T1000 (cell line): Measurements from ENCODE around the gene BAZ1A.

Experiments used
- DNase-seq: peaks from one replicate; lab custom pipeline; 2025; ENCODE audit warnings: mixed read lengths; lab: John Stamatoyannopoulos, UW

BAZ1A gene, protein sequence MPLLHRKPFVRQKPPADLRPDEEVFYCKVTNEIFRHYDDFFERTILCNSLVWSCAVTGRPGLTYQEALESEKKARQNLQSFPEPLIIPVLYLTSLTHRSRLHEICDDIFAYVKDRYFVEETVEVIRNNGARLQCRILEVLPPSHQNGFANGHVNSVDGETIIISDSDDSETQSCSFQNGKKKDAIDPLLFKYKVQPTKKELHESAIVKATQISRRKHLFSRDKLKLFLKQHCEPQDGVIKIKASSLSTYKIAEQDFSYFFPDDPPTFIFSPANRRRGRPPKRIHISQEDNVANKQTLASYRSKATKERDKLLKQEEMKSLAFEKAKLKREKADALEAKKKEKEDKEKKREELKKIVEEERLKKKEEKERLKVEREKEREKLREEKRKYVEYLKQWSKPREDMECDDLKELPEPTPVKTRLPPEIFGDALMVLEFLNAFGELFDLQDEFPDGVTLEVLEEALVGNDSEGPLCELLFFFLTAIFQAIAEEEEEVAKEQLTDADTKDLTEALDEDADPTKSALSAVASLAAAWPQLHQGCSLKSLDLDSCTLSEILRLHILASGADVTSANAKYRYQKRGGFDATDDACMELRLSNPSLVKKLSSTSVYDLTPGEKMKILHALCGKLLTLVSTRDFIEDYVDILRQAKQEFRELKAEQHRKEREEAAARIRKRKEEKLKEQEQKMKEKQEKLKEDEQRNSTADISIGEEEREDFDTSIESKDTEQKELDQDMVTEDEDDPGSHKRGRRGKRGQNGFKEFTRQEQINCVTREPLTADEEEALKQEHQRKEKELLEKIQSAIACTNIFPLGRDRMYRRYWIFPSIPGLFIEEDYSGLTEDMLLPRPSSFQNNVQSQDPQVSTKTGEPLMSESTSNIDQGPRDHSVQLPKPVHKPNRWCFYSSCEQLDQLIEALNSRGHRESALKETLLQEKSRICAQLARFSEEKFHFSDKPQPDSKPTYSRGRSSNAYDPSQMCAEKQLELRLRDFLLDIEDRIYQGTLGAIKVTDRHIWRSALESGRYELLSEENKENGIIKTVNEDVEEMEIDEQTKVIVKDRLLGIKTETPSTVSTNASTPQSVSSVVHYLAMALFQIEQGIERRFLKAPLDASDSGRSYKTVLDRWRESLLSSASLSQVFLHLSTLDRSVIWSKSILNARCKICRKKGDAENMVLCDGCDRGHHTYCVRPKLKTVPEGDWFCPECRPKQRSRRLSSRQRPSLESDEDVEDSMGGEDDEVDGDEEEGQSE (N-terminal part only)

GRCh38 chr14:34875031-34875922, at the start of gene BAZ1A:
Gene BAZ1A, minus strand, starts transcription at chr14:34875360. Its CDS starts 756 bp downstream, at chr14:34874604.
- peak; percentile 56 for DNase-seq

DNA sequence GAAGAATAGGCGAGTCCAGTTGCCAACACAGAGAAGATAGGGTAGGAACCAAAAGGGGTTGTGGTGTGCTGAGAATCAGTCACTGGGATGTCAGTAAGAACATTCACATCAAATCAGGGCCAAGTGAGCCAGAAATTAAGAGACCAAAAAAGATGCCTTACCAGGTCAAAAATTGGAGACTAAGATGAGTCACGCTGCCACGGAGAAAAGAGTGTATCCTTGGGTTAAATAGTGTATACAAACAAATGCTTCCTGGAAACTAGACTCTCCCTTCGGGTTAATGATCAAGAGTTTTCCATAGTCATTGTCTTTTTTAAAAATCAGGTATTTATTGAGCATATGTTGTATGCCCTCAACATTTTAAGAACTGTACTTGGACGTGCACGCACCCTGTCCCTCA, 45.2 kb upstream of the BAZ1A start:
- no peak for DNase-seq

GRCh38 chr14:34913619-34914018, 38.5 kb upstream of the BAZ1A start:
- DNase-seq, result no peak

GRCh38 chr14:34912966-34913365, 37.8 kb upstream of the BAZ1A start:
- no peak for DNase-seq

DNA sequence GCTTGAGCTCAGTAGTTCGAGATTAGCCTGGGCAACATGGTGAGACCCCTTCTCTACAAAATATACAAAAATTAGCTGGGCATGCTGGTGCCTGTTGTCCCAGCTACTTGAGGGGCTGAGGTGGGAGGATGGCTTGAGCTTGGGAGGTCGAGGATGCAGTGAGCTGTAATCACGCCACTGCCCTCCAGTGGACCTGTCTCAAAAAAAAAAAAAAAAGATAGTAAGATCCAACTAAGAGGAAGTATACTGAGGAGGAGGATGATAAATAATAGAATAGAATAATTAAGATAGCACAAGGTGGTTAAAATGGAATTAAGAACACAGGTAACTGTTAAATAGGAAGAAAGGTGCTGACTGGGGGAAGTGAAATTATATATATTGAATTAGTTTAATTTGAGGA, 37.0 kb upstream of the BAZ1A start:
- DNase-seq, result no peak

DNA sequence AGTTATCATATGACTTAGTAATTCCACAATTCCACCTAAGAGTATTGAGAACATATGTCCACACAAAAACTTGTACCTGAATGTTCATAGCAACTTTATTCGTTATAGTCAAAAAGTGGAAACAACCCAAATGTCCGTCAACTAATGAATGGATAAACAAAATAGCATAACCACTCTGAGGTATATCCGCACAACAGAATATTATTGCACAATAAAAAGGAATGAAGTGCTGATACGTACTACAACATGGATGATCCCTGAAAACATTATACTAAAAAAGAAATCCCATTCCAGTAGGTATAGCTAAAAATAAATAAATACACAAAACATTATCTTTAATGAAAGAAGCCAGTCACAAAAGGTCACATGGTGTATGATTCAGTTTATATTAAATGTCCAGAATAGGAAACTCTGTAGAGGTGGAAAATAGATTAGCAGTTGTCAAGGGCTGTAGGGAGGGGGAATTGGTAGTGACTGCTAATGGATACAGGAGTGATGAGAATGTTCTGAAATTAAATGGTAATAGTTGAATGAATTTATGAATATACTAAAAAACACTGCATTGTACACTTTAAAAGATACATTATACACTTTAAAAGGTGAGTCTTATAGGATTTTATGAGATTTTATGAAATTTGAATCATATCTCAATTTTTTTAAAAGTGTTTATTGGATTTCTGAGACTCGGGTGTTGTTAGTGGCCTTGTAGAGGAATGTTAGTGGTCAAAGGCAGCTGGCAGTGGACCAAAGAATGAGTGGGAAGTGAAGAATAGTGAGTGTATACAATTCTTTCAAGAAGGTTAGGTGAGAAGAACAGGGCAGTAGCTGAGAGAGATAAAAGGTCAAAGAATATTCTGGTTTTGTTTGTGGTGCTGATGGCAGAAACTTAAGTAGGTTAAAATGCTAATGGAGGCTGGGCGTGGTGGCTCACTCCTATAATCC, 36.3 kb upstream of the BAZ1A start:
- no peak for DNase-seq

DNA sequence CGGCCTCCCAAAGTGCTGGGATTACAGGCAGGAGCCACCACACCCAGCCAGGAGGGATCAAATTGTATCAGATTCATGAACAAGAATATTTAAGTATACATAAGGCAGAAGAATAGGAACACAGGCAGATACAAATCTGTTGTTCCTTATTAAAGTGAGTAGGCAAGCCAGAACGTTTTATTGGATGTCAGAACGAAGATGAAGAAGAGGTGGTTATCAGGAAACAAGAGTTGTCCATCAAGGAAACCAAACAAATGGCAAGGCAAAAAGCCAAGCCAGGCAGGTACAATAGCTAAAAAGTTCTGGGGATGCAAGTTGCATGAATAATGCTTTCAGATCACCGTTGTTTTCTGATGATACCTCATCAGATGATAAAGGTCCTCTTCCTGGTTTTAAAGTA, 31.1 kb upstream of the BAZ1A start:
- no peak for DNase-seq

DNA sequence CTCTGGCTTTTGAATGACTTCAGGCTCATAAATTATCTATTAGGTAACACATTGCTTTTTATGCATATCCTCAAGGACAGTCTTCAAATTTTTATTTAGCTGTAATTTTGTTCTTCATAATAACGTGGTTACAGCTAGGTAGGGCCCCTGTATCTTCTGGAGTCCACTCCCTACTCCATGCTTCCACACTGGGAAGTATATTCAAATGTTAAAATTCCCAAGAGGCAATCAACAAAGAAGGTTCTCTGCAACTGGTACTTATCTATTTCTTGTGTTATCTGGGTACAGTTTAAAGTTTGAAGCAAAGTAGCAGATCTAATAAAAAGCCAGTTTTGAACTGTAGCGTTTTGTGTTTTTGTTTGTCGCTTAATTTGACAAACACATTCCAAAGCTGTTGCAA, 20.1 kb upstream of the BAZ1A start:
- DNase-seq, result no peak

DNA sequence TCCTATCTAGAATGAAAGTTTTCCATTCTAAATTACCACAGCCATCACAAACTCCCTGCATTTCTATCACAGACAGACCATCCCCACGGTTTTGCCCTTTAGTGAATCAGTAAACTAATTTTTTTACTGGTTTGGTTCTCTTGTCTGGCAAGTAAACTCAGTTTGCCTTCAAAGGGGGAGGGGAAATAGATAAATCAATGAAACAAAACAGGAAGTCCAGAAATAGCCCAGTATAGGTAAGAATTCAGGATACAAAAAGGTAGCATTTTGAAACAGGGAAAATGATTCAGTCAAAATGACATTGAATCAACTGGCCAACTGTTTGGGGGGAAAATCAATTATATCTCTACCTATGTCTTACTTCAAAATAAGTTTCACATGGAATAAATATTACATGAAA, 15.8 kb upstream of the BAZ1A start:
- no peak for DNase-seq

- no peak for DNase-seq
Observed at GRCh38 chr14:34888186-34888585, 13.0 kb upstream of the BAZ1A start.

GRCh38 chr14:34883954-34884353, 8.8 kb upstream of the BAZ1A start:
- DNase-seq, result no peak

DNA sequence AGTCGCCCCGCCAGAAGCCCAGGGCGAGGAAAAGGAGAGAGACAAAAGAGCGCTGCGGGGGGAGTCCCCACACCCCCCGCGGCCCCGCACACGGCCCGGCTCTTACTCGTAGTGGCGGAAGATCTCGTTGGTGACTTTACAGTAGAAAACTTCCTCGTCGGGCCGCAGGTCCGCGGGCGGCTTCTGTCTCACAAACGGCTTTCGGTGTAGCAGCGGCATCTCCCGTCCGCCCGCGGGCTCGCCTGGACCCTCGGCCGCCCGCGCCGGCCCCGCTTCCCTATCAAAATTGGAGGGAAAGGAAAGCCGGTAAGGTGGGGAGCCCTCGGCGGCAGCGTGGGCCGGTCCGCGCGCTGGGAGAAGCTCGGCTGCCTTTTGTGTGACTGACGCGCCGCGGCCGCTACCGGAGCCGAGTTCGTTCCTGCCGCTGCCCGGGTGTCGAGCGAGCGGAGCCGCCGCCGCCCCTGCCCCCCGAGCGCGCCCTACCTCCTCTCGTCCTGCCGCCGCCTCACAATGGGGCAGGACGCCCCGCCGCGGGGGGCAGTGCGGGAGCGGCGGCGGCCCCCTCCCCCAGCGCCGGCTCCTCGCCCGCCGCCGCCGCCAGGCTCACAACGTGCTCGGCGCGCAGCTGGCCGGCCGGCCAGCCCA, 652 bp downstream of the BAZ1A start:
- peak; percentile 19 for DNase-seq

GRCh38 chr14:34873589-34874385, 1.4 kb downstream of the BAZ1A start:
- DNase-seq, result peak; percentile 58

DNA sequence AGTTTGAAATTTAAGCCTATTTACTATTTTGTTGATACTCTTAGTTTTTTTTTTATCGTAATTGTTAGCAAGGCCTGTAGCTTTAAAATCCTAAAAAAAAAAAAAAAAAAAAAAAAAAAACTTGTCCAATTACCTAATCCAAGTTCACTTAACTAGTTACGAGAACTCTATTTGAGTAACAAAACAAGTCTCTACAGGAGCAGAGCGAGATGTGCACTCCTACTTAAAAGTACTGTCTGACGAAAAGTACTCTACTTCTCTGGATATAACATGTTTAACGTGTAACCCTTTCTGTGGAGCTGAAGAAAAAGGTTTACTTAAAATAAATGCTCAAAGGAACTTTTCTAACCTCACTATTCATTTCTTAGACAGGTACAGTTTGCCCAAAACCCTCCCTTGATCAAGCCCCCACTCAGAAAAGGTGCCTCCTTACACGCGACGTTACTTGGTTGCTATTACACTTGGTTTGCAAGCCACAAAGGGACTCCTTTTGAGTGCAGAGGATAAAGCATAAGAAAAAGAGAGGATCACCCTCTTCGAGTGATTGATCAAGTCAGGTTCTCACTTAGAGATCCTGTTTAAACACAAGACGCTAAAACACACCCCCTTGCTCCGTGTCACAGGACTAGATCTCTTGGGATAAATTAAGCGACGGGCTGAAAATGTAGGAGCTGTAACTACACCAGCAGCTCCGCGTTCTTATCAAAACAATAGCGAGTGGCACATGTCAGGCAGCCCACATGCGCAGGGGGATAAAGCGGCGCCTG, 2.2 kb downstream of the BAZ1A start:
- DNase-seq, result no peak

- no peak for DNase-seq
Observed at GRCh38 chr14:34867199-34867598, 8.0 kb downstream of the BAZ1A start.

DNA sequence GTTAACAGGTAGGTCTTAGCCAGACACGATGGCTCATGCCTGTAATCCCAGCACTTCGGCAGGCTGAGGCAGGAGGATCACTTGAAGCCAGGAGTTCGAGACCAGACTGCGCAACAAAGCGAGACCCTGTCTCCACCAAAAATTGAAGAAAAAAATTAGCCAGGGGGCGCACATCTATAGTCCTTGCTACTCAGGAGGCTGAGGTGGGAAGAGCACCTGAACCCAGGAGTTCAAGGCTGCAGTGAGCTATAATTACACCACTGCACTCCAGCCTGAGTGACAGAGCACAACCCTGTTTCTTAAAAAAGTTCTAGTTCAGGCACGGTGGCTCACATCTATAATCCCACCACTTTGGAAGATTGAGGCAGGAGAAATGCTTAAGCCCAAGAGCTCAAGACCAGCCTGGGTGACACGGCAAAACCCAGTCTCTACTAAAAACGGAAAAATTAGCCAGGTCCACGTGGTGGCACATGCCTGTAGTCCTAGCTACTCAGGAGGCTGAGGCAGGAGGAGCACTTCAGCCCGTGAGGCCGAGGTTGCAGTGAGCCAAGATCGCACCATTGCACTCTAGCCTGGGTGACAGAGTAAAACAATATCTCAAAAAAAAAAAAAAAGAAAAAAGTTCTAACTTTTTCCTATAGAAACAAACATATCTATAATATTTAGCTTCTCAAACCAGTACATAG, 9.1 kb downstream of the BAZ1A start:
- DNase-seq, result no peak

GRCh38 chr14:34863844-34864243, 11.3 kb downstream of the BAZ1A start:
- no peak for DNase-seq
